WTC11 (cell line): ENCODE results near the gene ANAPC4. TPM values are rescaled to one million over a fixed set of nuclear protein-coding genes. Genes with fewer than 3 reads are reported as not detected.

Experiments
- ATAC-seq: fragments of 200-7000 bp; cut with Tn5 transposase; 2 replicates; pipeline ENCODE4 v1.10.0; 2021; ENCODE audit warnings: mild to moderate bottlenecking, moderate library complexity
- CTCF ChIA-PET: fragments of 300-600 bp; sonication (Branson Sonifier 250); formaldehyde crosslinking; loops from one replicate; lab custom pipeline; 2021; ENCODE audit warnings: antibody characterized with exemption; lab: Charles Lee
- POLR2A ChIA-PET: fragments of 350-600 bp; sonication (Branson Sonifier 250); formaldehyde crosslinking; loops from one replicate; lab custom pipeline; 2021; ENCODE audit warnings: antibody characterized with exemption; lab: Charles Lee
- DNase-seq: peaks from one replicate; pipeline ENCODE4 v3.0.0; 2021; ENCODE audit warnings: low spot score
- H3K27ac Mint-ChIP-seq: 2 replicates; pipeline ENCODE4 v1.8.0; 2021; ENCODE audit warnings: mixed read lengths
- H3K27me3 Mint-ChIP-seq: 2 replicates; pipeline ENCODE4 v1.8.0; 2021; ENCODE audit warnings: low read depth, mild to moderate bottlenecking, moderate library complexity, mixed read lengths
- H3K36me3 Mint-ChIP-seq: 2 replicates; pipeline ENCODE4 v1.8.0; 2021; ENCODE audit warnings: mixed read lengths
- H3K4me1 Mint-ChIP-seq: 2 replicates; pipeline ENCODE4 v1.8.0; 2022; ENCODE audit warnings: mixed read lengths
- H3K4me3 Mint-ChIP-seq: 2 replicates; pipeline ENCODE4 v1.8.0; 2021; ENCODE audit warnings: mild to moderate bottlenecking, moderate library complexity, mixed read lengths
- H3K9me3 Mint-ChIP-seq: 2 replicates; pipeline ENCODE4 v1.8.0; 2021; ENCODE audit warnings: mixed read lengths
- CDX4 ChIP-seq: fragments of 250-450 bp; sonication (Bioruptor Pico); IDR thresholded peaks from 2 replicates; pipeline ENCODE4 v1.9.0; 2021; ENCODE audit warnings: moderate library complexity, mild to moderate bottlenecking, inconsistent platforms, borderline replicate concordance
- E2F4 ChIP-seq: sonication (generic); formaldehyde crosslinking; IDR thresholded peaks from 2 replicates; pipeline ENCODE4 v1.8.1; 2022; ENCODE audit warnings: low read depth, mild to moderate bottlenecking, moderate library complexity, missing genetic modification reagents, borderline replicate concordance
- EMX1 ChIP-seq: fragments of 250-450 bp; sonication (Bioruptor Pico); IDR thresholded peaks from 2 replicates; pipeline ENCODE4 v1.8.0; 2021; ENCODE audit warnings: mild to moderate bottlenecking
- ERG ChIP-seq: fragments of 250-450 bp; sonication (Bioruptor Pico); IDR thresholded peaks from 2 replicates; pipeline ENCODE4 v1.8.0; 2021; ENCODE audit warnings: mild to moderate bottlenecking
- FOXP1 ChIP-seq: sonication (generic); formaldehyde crosslinking; IDR thresholded peaks from 2 replicates; pipeline ENCODE4 v1.8.0; 2022; ENCODE audit warnings: missing genetic modification reagents, mild to moderate bottlenecking, moderate library complexity, borderline replicate concordance
- FOXP4 ChIP-seq: sonication (generic); formaldehyde crosslinking; IDR thresholded peaks from 2 replicates; pipeline ENCODE4 v1.8.0; 2022; ENCODE audit warnings: mild to moderate bottlenecking, missing genetic modification reagents
- IRF2 ChIP-seq: sonication (generic); formaldehyde crosslinking; IDR thresholded peaks from 2 replicates; pipeline ENCODE4 v1.8.0; 2022; ENCODE audit warnings: low read depth, missing genetic modification reagents, borderline replicate concordance
- JUN ChIP-seq: sonication (generic); formaldehyde crosslinking; IDR thresholded peaks from 2 replicates; pipeline ENCODE4 v1.8.0; 2023; ENCODE audit warnings: mild to moderate bottlenecking, missing genetic modification reagents
- MXD4 ChIP-seq: fragments of 250-450 bp; sonication (Bioruptor Pico); IDR thresholded peaks from 2 replicates; pipeline ENCODE4 v1.8.0; 2021; ENCODE audit warnings: mild to moderate bottlenecking, moderate library complexity, borderline replicate concordance
- RORB ChIP-seq: fragments of 250-450 bp; sonication (Bioruptor Pico); IDR thresholded peaks from 2 replicates; pipeline ENCODE4 v1.9.0; 2021; ENCODE audit warnings: mild to moderate bottlenecking
- TEAD4 ChIP-seq: sonication (generic); formaldehyde crosslinking; IDR thresholded peaks from 2 replicates; pipeline ENCODE4 v1.8.0; 2022; ENCODE audit warnings: mild to moderate bottlenecking, missing genetic modification reagents
- total RNA-seq: library from RNA; stranded (reverse); gene quantifications from 3 replicates; pipeline ENCODE4 v1.2.3, GENCODE V29; 2021
- TF ChIP-seq, protein P1 (sequence below): fragments of 250-450 bp; sonication (Bioruptor Pico); IDR thresholded peaks from 2 replicates; pipeline ENCODE4 v1.9.0; 2021; ENCODE audit warnings: mild to moderate bottlenecking, borderline replicate concordance
- TF ChIP-seq, protein P2 (sequence below): fragments of 250-450 bp; sonication (Bioruptor Pico); IDR thresholded peaks from 2 replicates; pipeline ENCODE4 v2.1.2; 2022; ENCODE audit warnings: mild to moderate bottlenecking, moderate library complexity
- TF ChIP-seq, protein P3 (sequence below): sonication (generic); formaldehyde crosslinking; IDR thresholded peaks from 2 replicates; pipeline ENCODE4 v1.8.1; 2022; ENCODE audit warnings: mild to moderate bottlenecking, missing genetic modification reagents, moderate library complexity, borderline replicate concordance
- TF ChIP-seq, protein P4 (sequence below): sonication (generic); formaldehyde crosslinking; IDR thresholded peaks from 2 replicates; pipeline ENCODE4 v1.8.1; 2022; ENCODE audit warnings: mild to moderate bottlenecking, moderate library complexity, missing genetic modification reagents

ANAPC4 gene
- total RNA-seq, 1 experiment from 2014 or later = 40.5 TPM

- TF ChIP-seq, protein P1, sequence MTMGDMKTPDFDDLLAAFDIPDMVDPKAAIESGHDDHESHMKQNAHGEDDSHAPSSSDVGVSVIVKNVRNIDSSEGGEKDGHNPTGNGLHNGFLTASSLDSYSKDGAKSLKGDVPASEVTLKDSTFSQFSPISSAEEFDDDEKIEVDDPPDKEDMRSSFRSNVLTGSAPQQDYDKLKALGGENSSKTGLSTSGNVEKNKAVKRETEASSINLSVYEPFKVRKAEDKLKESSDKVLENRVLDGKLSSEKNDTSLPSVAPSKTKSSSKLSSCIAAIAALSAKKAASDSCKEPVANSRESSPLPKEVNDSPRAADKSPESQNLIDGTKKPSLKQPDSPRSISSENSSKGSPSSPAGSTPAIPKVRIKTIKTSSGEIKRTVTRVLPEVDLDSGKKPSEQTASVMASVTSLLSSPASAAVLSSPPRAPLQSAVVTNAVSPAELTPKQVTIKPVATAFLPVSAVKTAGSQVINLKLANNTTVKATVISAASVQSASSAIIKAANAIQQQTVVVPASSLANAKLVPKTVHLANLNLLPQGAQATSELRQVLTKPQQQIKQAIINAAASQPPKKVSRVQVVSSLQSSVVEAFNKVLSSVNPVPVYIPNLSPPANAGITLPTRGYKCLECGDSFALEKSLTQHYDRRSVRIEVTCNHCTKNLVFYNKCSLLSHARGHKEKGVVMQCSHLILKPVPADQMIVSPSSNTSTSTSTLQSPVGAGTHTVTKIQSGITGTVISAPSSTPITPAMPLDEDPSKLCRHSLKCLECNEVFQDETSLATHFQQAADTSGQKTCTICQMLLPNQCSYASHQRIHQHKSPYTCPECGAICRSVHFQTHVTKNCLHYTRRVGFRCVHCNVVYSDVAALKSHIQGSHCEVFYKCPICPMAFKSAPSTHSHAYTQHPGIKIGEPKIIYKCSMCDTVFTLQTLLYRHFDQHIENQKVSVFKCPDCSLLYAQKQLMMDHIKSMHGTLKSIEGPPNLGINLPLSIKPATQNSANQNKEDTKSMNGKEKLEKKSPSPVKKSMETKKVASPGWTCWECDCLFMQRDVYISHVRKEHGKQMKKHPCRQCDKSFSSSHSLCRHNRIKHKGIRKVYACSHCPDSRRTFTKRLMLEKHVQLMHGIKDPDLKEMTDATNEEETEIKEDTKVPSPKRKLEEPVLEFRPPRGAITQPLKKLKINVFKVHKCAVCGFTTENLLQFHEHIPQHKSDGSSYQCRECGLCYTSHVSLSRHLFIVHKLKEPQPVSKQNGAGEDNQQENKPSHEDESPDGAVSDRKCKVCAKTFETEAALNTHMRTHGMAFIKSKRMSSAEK (CRISPR knock-in tag) = no peak
- no peak for TF ChIP-seq ERG (CRISPR knock-in tag)
- TF ChIP-seq, protein P2, sequence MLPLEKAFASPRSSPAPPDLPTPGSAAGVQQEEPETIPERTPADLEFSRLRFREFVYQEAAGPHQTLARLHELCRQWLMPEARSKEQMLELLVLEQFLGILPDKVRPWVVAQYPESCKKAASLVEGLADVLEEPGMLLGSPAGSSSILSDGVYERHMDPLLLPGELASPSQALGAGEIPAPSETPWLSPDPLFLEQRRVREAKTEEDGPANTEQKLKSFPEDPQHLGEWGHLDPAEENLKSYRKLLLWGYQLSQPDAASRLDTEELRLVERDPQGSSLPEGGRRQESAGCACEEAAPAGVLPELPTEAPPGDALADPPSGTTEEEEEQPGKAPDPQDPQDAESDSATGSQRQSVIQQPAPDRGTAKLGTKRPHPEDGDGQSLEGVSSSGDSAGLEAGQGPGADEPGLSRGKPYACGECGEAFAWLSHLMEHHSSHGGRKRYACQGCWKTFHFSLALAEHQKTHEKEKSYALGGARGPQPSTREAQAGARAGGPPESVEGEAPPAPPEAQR (CRISPR knock-in tag) = no peak
- no peak for TF ChIP-seq E2F4
- TF ChIP-seq, protein P3, sequence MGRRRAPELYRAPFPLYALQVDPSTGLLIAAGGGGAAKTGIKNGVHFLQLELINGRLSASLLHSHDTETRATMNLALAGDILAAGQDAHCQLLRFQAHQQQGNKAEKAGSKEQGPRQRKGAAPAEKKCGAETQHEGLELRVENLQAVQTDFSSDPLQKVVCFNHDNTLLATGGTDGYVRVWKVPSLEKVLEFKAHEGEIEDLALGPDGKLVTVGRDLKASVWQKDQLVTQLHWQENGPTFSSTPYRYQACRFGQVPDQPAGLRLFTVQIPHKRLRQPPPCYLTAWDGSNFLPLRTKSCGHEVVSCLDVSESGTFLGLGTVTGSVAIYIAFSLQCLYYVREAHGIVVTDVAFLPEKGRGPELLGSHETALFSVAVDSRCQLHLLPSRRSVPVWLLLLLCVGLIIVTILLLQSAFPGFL (CRISPR knock-in tag) = no peak
These were observed 15.8 kb upstream of the ANAPC4 start (continued) for GRCh38 chr4:25361253-25361652.

GRCh38 chr4:25367004-25367621 lies 9.9 kb upstream of the ANAPC4 start:
- H3K4me1 Mint-ChIP-seq = peaks cover 11% of the 10 kb centered on the region
- no peak overlapping the region for H3K27ac Mint-ChIP-seq
- DNase-seq (no peak), ATAC-seq (no peak)
- no peak for TF ChIP-seq EMX1 (CRISPR knock-in tag)
- TF ChIP-seq, protein P4, sequence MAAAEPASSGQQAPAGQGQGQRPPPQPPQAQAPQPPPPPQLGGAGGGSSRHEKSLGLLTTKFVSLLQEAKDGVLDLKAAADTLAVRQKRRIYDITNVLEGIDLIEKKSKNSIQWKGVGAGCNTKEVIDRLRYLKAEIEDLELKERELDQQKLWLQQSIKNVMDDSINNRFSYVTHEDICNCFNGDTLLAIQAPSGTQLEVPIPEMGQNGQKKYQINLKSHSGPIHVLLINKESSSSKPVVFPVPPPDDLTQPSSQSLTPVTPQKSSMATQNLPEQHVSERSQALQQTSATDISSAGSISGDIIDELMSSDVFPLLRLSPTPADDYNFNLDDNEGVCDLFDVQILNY (CRISPR knock-in tag) = no peak
- H3K9me3 Mint-ChIP-seq = no peaks in the 10 kb centered on the region
- POLR2A ChIA-PET = interaction anchor here (0.6 to 1.5 kb wide), 2 partner anchors 55 to 479 kb away, joined by 3 to 4 read pairs; partner anchors contain the start of gene ZCCHC4
- peaks cover 8% of the 10 kb centered on the region for H3K36me3 Mint-ChIP-seq
- no peak overlapping the region for H3K4me3 Mint-ChIP-seq
- CTCF ChIA-PET = interaction anchor here (0.6 to 3.2 kb wide), 32 partner anchors 9 to 676 kb away, joined by 3 to 36 read pairs (median 4); partner anchors contain the start of genes ANAPC4, PI4K2B, SEPSECS and ZCCHC4
- H3K27me3 Mint-ChIP-seq = no peaks in the 10 kb centered on the region

- H3K27me3 Mint-ChIP-seq = no peaks in the 10 kb centered on the region
- no peak overlapping the region; the same call in 1 of the 2 replicates for H3K27ac Mint-ChIP-seq
- TF ChIP-seq RORB (CRISPR knock-in tag) = no peak
- no peak for TF ChIP-seq IRF2
- TF ChIP-seq JUN (CRISPR knock-in tag) = no peak
- no peak for TF ChIP-seq CDX4 (CRISPR knock-in tag)
- TF ChIP-seq MXD4 (CRISPR knock-in tag) = no peak
- TF ChIP-seq FOXP4 (CRISPR knock-in tag) = no peak
- TF ChIP-seq TEAD4 (CRISPR knock-in tag) = no peak
- no peak for TF ChIP-seq FOXP1
- no peaks in the 10 kb centered on the region for H3K9me3 Mint-ChIP-seq
- DNase-seq (no peak), ATAC-seq (no peak)
- no peak overlapping the region for H3K4me3 Mint-ChIP-seq
- peaks cover 8% of the 10 kb centered on the region for H3K36me3 Mint-ChIP-seq
- ChIA-PET CTCF (interaction anchor here (0.6 to 2.5 kb wide), 10 partner anchors 9 to 379 kb away, joined by 3 to 15 read pairs (median 6); partner anchors contain the start of genes ANAPC4, PI4K2B and ZCCHC4), POLR2A (interaction anchor here (1.1 kb wide), 1 partner anchor 55 kb away, joined by 4 read pairs; the partner anchor contains the start of gene ZCCHC4)
- H3K4me1 Mint-ChIP-seq = peaks cover 11% of the 10 kb centered on the region
These were observed 9.2 kb upstream of the ANAPC4 start for GRCh38 chr4:25367877-25368276.
